NCI-H2081 (cell line): ENCODE data around the gene GTPBP10.

Experiments used
- DNase-seq, 2 experiments: peaks; one replicate each; lab custom pipeline; 2025; lab: John Stamatoyannopoulos, UW

The GTPBP10 gene

GRCh38 chr7:90430614-90431460, 84.3 kb downstream of the GTPBP10 start:
- DNase-seq = no peak

DNA sequence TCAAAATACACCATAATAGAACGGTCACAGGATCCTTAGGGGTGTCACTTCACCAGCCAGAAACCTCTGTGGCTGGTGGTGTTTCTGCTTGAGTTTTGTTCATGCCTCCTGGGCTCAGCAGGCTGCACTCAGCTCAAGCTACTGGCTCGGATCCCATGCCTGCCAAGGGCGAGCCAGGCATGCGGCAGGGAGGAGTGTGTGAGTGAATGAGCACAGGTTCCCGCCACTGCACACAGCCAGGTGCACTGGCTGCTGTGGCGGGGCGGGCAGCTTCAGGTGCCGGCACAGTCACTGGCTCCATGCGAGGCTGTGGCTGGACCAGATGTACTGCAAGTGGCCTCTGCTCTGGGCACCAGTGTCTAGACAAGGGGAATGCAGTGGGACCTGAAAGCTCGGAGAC, 86.2 kb downstream of the GTPBP10 start:
- DNase-seq = no peak

DNA sequence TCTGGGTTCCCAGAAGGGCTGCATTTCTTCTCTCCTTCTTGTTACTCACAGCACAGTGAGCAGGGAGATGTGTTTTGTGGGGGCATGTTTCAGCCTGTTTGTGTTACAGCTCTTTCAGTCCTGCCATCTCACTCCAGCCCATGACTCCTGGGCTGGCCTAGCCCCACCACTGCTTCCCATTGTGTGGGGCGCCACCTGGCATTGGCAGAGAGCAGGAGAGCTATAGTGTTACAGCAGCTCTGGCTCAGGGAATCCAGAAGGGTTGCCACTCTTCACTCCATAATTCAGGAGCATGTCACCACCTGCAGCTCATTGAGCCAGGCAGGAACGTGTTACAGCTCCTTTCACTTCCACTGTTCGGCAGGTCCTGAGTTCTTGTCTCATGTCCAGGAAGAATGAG, 86.7 kb downstream of the GTPBP10 start:
- no peak for DNase-seq
